GM12878 (cell line): ENCODE results near the gene MINDY3. TPM values are rescaled to one million over a fixed set of nuclear protein-coding genes. Genes with fewer than 3 reads are reported as not detected.

ENCODE experiments used
- ATAC-seq: fragments of 200-7000 bp; cut with Tn5 transposase; 3 replicates; pipeline ENCODE4 v1.9.1; 2020; ENCODE audit warnings: mild to moderate bottlenecking, moderate library complexity
- BruUV-seq: library from RNA; stranded (reverse); fragments of 400-500 nt; replicated peaks from 2 replicates; lab custom pipeline; 2021; lab: Mats Ljungman, UMichigan
- CTCF ChIA-PET: fragments of 300-600 bp; sonication (Branson Sonifier 250); formaldehyde crosslinking; extraction: SDS; loops from one replicate; lab custom pipeline; 2021; ENCODE audit warnings: inconsistent platforms; lab: Yijun Ruan, JAX
- POLR2A ChIA-PET: fragments of 350-600 bp; formaldehyde crosslinking; extraction: SDS; loops from one replicate; lab custom pipeline; 2021; ENCODE audit warnings: inconsistent platforms; lab: Charles Lee
- RAD21 ChIA-PET: fragments of 300-600 bp; sonication (Branson Sonifier 250); formaldehyde crosslinking; loops from one replicate; lab custom pipeline; 2023; ENCODE audit warnings: antibody characterized with exemption; ENCODE audit not compliant: unreplicated experiment; lab: Charles Lee
- SMC1A ChIA-PET: fragments of 300-600 bp; sonication (Branson Sonifier 250); formaldehyde crosslinking; loops from one replicate; lab custom pipeline; 2023; ENCODE audit not compliant: unreplicated experiment, uncharacterized antibody; lab: Charles Lee
- DNase-seq: peaks from one replicate; pipeline ENCODE4 v3.0.0-alpha.2; 2011; ENCODE audit warnings: low read depth, low spot score
- FAIRE-seq: peaks from 3 replicates; lab custom pipeline; 2011; peaks lifted over from hg19 to GRCh38; lab: Jason Lieb, UNC
- H2AFZ ChIP-seq: 2 replicates; pipeline ENCODE4 v1.6.0; 2011; ENCODE audit warnings: low read depth, low read length, control low read depth; ENCODE audit not compliant: control insufficient read depth
- H3K27ac ChIP-seq: 2 replicates; pipeline ENCODE4 v1.5.1; 2011; ENCODE audit warnings: control low read depth; ENCODE audit not compliant: control insufficient read depth, insufficient read depth
- H3K27me3 ChIP-seq, 2 experiments: replicated peaks in 1 of 2; 2 replicates each; pipeline versions ENCODE4 v1.6.0 to v1.6.1; 2011; ENCODE audit warnings: low read length in 1 of 2; ENCODE audit not compliant: control insufficient read depth in 2 of 2, insufficient read depth in 2 of 2
- H3K36me3 ChIP-seq, 2 experiments: 2 replicates each; pipeline ENCODE4 v1.5.1; 2011; ENCODE audit warnings: low read length in 1 of 2; ENCODE audit not compliant: control insufficient read depth in 2 of 2, insufficient read depth in 2 of 2
- H3K4me1 ChIP-seq: 2 replicates; pipeline ENCODE4 v1.6.1; 2011; ENCODE audit warnings: mild to moderate bottlenecking, low read length, moderate library complexity, mixed read lengths; ENCODE audit not compliant: control insufficient read depth, insufficient read depth
- H3K4me2 ChIP-seq: 2 replicates; pipeline ENCODE4 v1.6.0; 2011; ENCODE audit warnings: control low read depth; ENCODE audit not compliant: control insufficient read depth, insufficient read depth
- H3K4me3 ChIP-seq: fragments of 200-600 bp; sonication (generic); 2 replicates; pipeline ENCODE4 v1.5.1; 2016
- H3K79me2 ChIP-seq: 2 replicates; pipeline ENCODE4 v1.6.0; 2011; ENCODE audit warnings: low read length; ENCODE audit not compliant: control insufficient read depth, insufficient read depth
- H3K9ac ChIP-seq: 2 replicates; pipeline ENCODE4 v1.8.0; 2011; ENCODE audit warnings: low read length, control low read depth, mixed read lengths; ENCODE audit not compliant: control insufficient read depth, insufficient read depth
- H3K9me3 ChIP-seq: replicated peaks from 3 replicates; pipeline ENCODE4 v1.5.1; 2011; ENCODE audit warnings: mild to moderate bottlenecking, low read length; ENCODE audit not compliant: control insufficient read depth, insufficient read depth
- H4K20me1 ChIP-seq: 2 replicates; pipeline ENCODE4 v1.6.0; 2011; ENCODE audit not compliant: control insufficient read depth, insufficient read depth
- CEBPB ChIP-seq, 2 experiments: fragments of 150-350 bp in 1 of 2; IDR thresholded peaks; 2 replicates each; pipeline ENCODE4 v1.6.1; 2012 to 2014; ENCODE audit warnings: low read depth in 2 of 2, low read length in 2 of 2, borderline replicate concordance in 1 of 2, inconsistent platforms in 1 of 2
- EED ChIP-seq: sonication (generic); IDR thresholded peaks from 2 replicates; pipeline ENCODE4 v1.6.1; 2016; ENCODE audit warnings: antibody characterized with exemption, low read depth
- MXI1 ChIP-seq: fragments of 150-350 bp; IDR thresholded peaks from 2 replicates; pipeline ENCODE4 v1.6.1; 2011; ENCODE audit warnings: low read depth, mild to moderate bottlenecking, inconsistent platforms, low read length, improper control_type of control experiment
- RCOR1 ChIP-seq: conservative IDR thresholded peaks from 2 replicates; pipeline ENCODE4 v1.6.1; 2012; ENCODE audit warnings: low read depth, low read length, improper control_type of control experiment
- SMARCA5 ChIP-seq: fragments of 450-650 bp; IDR thresholded peaks from 2 replicates; pipeline ENCODE4 v1.6.1; 2017; ENCODE audit warnings: mild to moderate bottlenecking
- SP1 ChIP-seq: IDR thresholded peaks from one replicate; pipeline ENCODE4 v1.6.1; 2011; ENCODE audit warnings: low read depth, low read length
- SREBF1 ChIP-seq: IDR thresholded peaks from 2 replicates; pipeline ENCODE4 v1.6.1; 2012; ENCODE audit warnings: mild to moderate bottlenecking, low read length
- WGBS: methylation state at CpG from one replicate; pipeline ENCODE4 v1.1.6; 2016; ENCODE audit warnings: low lambda C conversion rate; ENCODE audit not compliant: insufficient replicate concordance, insufficient coverage; ENCODE audit errors: missing lambda C conversion rate; 5-methylcytosine and 5-hydroxymethylcytosine counted together
- in situ Hi-C: fragments of 300-500 bp; cut with MboI; formaldehyde crosslinking; loops from 9 replicates; pipeline ENCODE4 v1.14.3; 2018; ENCODE audit warnings: mixed read lengths
- intact Hi-C: fragments of 100-400 bp; cut with micrococcal nuclease; formaldehyde crosslinking; loops from one replicate; pipeline ENCODE4 v1.14.2; 2022; ENCODE audit not compliant: unreplicated experiment
- polyA plus RNA-seq, 11 experiments: library from polyadenylated mRNA; depleted of rRNA in 4 of 11; unstranded in 6 of 11; stranded (reverse) in 5 of 11; fragments of >200 nt; fragmentation: Nextera tagmentation in 4 of 11; fragmentation: Illumina TruSeq in 1 of 11; extraction: Ambion mirVana in 4 of 11; extraction: Trizol in 1 of 11; gene quantifications; 1 replicate in 1 of 11; 2 replicates in 10 of 11; pipeline versions ENCODE4 v1.2.1 to v1.2.3, GENCODE V29; 2011 to 2016; ENCODE audit warnings: inconsistent platforms in 2 of 11, missing spikeins in 2 of 11, low read depth in 1 of 11
- total RNA-seq, 4 experiments: library from RNA; depleted of rRNA in 3 of 4; stranded (reverse); fragments of >200 nt in 3 of 4; fragmentation: Illumina TruSeq in 1 of 4; extraction: Trizol in 1 of 4; gene quantifications; 2 replicates each; pipeline versions ENCODE4 v1.2.1 to v1.2.3, GENCODE V29; 2013 to 2021
- TF ChIP-seq, protein P1 (sequence below): fragments of 450-650 bp; formaldehyde crosslinking; IDR thresholded peaks from 2 replicates; pipeline ENCODE4 v1.4.0; 2020; ENCODE audit warnings: mild to moderate bottlenecking, moderate library complexity
- TF ChIP-seq, protein P2 (sequence below): fragments of 450-650 bp; IDR thresholded peaks from 2 replicates; pipeline ENCODE4 v1.6.1; 2017; ENCODE audit warnings: borderline replicate concordance

Gene MINDY3
- total and polyA plus RNA-seq, 10 of the 15 experiments (the other 5 are each of a cell fraction or from before 2014, with no cell fraction given) = 12.0 to 23.6 (median 15.7) TPM

DNA sequence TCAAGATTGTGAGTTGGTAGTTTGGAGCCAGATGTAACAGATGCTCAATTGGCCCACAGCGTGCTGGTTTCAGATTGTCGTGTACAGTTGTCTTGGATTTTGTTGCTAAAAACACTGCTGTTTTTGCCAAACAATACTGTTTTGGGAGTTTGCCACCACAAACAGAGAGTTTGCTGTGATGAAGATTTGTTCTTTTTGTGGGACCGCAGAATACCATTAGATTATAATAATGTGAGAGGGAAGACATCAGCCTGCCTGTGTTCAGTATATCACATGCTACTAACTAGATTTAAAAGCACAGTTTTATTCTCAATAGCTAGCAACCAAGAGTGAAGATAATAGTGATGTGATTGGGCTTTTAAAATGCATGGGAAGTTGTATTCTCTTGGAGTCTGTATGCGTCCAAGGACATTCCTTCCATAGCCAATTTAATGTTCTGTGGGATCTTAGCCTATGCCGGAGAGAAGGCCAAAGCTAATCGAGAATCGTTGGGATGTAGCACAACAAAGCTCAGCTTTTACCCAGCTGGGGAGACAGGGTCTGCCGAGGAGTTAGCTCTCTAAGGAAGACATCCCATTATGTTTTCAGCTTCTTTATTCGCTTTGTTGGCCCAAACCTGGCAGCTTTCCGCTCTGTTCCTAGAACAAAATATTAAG is 121.9 kb downstream of the MINDY3 start (continued):
- TF ChIP-seq, protein P1, sequence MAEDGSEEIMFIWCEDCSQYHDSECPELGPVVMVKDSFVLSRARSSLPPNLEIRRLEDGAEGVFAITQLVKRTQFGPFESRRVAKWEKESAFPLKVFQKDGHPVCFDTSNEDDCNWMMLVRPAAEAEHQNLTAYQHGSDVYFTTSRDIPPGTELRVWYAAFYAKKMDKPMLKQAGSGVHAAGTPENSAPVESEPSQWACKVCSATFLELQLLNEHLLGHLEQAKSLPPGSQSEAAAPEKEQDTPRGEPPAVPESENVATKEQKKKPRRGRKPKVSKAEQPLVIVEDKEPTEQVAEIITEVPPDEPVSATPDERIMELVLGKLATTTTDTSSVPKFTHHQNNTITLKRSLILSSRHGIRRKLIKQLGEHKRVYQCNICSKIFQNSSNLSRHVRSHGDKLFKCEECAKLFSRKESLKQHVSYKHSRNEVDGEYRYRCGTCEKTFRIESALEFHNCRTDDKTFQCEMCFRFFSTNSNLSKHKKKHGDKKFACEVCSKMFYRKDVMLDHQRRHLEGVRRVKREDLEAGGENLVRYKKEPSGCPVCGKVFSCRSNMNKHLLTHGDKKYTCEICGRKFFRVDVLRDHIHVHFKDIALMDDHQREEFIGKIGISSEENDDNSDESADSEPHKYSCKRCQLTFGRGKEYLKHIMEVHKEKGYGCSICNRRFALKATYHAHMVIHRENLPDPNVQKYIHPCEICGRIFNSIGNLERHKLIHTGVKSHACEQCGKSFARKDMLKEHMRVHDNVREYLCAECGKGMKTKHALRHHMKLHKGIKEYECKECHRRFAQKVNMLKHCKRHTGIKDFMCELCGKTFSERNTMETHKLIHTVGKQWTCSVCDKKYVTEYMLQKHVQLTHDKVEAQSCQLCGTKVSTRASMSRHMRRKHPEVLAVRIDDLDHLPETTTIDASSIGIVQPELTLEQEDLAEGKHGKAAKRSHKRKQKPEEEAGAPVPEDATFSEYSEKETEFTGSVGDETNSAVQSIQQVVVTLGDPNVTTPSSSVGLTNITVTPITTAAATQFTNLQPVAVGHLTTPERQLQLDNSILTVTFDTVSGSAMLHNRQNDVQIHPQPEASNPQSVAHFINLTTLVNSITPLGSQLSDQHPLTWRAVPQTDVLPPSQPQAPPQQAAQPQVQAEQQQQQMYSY (CRISPR knock-in tag) = no peak

DNA sequence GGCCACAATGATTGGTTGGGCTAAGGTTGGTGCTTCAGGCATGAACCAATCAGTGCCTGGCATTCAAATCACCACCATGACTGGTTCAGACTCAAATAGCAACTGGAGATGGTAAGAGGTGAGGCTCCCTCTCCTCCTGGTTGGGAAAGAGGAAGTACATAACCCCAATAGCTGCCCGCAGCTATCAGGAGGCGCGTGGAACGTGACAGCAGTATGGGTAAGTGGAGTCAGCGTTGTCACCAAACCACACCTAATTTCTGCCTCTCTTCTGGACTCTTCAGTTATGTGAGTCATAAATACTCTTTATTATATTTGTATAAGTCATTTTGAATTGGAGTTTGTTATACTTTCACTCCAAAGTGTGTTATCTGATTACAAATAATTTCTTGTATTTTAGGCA is 122.7 kb downstream of the MINDY3 start:
- H3K4me1 ChIP-seq = no peaks in the 10 kb centered on the region
- RAD21 ChIA-PET = no interaction called here
- TF ChIP-seq EED (no peak), SMARCA5 (no peak), MXI1 (no peak), RCOR1 (no peak), SP1 (no peak), SREBF1 (no peak), CEBPB (IDR thresholded peaks at IDR 0.05; ENCODE audit: borderline replicate concordance in 1 of 2, low read depth in 2 of 2, low read length in 2 of 2) (no peak)
- TF ChIP-seq, protein P2, sequence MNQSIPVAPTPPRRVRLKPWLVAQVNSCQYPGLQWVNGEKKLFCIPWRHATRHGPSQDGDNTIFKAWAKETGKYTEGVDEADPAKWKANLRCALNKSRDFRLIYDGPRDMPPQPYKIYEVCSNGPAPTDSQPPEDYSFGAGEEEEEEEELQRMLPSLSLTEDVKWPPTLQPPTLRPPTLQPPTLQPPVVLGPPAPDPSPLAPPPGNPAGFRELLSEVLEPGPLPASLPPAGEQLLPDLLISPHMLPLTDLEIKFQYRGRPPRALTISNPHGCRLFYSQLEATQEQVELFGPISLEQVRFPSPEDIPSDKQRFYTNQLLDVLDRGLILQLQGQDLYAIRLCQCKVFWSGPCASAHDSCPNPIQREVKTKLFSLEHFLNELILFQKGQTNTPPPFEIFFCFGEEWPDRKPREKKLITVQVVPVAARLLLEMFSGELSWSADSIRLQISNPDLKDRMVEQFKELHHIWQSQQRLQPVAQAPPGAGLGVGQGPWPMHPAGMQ = no peak
- TF ChIP-seq, all 136 proteins: peak for 0
- FAIRE-seq = no peak
- ChIA-PET POLR2A (no interaction called here), CTCF (no interaction called here), SMC1A (no interaction called here)
- Histone ChIP-seq H3K4me2 (no peak overlapping the region), H3K9me3 (no peaks in the 10 kb centered on the region), H3K36me3 (no peaks in the 10 kb centered on the region), H3K79me2 (no peaks in the 10 kb centered on the region), H3K9ac (no peak overlapping the region), H3K27me3 (no peaks in the 10 kb centered on the region), H3K4me3 (no peak overlapping the region), H4K20me1 (no peaks in the 10 kb centered on the region), H3K27ac (no peak overlapping the region), H2AFZ (no peak overlapping the region)
- no peak for DNase-seq
- intact Hi-C loops = no loop called here
- 61% methylated on average over 5 of the region's 5 CpGs for WGBS
- in situ Hi-C loops = no loop called here
- no peak for ATAC-seq
- BruUV-seq = no TSS peak
